ENCODE data around the gene SEPTIN8.

The SEPTIN8 gene

DNA sequence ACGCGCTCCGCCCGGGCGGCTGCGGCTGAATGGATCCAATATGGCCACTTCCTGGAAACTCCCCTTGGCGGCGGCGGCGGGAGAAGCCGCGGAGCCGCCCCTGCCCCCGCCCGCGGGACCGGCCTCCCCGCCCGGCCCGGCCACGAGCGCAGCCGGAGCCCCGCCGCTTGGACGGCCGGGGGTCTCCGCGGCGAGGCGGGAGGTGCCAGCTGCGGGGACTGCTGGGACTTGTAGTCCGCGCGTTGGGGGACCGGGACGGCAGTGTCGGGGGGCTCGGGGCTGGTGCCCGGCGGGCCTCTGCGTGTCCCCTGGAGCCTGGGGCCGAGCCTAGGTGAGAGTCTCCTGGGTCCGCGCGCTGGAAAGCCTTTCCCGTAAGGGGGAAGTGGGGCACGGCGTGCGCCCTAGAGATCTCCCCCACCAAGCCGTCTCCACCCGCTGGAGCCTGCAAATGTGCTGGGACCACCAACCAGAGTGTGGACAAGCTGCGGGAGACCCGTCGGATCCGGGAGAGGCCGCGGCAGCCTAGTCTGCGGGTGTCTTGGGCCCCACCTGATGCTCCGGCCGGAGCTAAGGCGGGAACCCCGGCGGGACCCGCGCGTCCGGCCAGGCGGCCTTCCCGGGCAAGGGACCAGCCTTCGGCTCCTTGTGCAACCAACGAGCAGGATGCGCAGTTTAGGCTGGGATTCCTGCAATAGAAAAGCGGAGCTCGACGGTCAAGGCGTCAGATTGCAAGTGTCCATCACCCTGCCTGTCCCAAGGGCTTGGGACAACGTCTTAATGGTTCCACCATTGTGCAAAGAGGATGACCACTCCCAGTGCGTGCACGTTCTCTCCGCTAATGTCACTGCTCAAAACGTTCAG lies at the start of gene SEPTIN8:
SEPTIN8 (minus strand) TSS at position 31 of the 861 bp plus-strand sequence. CDS start 102 bp downstream, outside the sequence.
- DNase-seq (ENCODE audit: low spot score) = peak; percentile 83

GRCh38 chr5:132826424-132827082 lies 49.5 kb upstream of the SEPTIN8 start:
- no peak for DNase-seq (ENCODE audit: low spot score)

DNA sequence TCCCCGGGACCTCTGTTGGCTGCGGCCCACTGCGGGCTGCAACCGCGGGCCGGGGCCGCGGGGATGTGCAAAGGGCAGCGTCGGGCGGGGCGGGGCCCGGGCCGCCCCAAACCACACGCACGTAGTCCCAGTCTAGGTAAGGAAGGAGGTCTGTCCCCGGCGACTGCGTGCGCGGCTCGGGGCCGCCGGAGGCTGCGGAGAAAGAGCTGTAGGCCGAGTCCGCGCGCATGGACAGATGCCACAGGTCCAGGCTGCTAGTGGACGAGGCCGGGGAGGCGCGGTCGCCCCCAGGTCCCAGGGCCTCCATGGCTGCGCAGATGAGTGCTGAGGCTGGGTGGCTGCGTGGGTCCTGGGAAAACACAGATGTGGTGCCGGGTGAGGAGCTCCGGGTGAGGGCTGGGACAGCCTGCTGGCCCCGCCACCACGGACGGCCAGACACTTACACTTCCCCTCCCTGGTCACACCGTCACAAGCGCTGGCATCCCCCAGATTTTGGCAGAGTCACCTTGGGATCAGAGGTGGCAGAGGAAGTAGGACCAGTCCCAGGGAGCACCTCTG lies 48.9 kb upstream of the SEPTIN8 start:
- no peak for DNase-seq (ENCODE audit: low spot score)

DNA sequence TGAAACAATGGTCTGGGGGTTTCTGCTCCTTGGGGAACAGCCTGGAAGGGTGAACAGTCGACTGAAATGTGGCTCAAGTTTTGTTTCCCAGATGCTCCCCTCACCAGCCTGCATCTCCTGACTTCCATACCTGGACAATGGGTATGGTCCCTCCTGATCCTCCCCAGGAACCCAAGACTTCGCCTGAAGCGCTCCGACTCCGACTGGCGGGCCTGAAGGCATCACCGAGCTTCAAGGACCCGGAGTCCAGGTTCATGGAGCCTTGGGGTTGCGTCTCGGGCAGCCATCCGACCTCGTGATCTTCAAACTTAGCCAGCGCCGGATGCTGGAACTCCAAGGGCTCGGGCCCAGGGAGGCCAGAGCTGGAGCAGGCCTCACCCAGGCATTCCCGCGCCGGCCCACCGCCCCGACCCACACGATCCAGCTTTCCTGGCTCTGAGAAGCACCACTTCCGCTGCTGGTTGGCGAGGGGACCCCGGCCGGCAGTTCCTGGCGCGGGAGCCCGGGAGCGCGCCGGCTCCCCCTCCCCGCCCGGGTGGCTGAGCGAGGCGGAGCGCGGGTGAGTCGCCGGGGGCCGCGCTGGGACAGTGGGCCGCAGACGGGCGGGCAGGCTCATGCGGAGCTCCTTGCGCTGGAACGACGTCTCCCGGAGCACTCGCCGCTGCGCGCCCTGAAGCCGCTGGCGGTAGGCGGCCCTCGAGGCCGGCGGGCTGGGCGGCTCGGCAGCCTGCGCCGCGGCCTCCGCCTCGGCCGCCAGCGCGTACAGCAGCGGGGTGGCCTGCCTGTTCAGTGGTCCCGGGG lies 48.2 kb upstream of the SEPTIN8 start:
- no peak for DNase-seq (ENCODE audit: low spot score)

DNA sequence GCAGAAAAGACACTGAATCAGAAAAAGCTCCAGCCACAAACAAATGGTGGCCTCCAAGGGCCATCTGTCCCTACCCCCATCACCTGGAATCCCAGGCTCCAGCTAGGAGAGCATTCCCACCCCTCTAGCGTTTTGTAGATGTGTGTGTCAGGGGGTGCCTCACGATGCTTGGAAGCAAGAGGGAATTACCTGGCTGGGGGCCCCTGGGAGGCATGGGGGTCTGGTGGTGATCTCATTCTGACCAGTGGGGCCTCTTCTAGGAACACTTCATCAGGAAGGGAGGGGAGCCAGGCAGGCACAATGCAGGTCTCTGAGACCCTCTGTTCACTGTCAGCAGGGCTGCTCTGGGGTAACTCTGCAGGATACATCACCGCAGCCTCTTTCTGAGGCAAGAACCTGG lies 47.4 kb upstream of the SEPTIN8 start:
- no peak for DNase-seq (ENCODE audit: low spot score)

DNA sequence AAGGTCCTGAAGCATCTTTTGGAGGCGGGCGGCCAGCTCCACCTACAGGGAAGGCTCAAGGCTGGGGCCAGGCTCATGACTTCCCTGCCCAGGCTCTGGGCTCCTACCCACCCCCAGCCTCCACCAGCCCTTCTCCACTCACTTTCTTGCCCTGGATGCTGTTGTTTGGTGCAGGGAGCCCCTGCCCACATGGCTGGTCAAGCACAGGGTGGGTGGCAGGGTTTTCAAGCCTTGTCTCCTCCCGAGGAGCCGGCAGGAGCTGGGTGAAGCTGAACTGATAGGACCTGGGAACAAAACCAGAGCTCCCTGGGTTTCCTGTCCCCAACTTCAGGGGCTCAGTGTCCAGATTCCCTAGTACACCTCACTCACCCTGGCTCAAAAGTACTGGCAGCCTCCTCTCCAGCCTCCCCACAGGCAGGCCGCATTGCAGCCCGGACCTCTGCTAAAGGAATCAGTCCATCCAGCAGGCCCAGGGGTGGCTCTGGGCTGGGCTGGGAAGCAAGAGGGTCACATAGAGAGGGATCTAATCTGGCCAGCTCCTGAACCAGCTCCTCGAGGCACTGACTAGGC lies 46.5 kb upstream of the SEPTIN8 start:
- DNase-seq (ENCODE audit: low spot score) = no peak

- no peak for DNase-seq (ENCODE audit: low spot score)
These were observed 45.8 kb upstream of the SEPTIN8 start for GRCh38 chr5:132822650-132823480.

GRCh38 chr5:132821791-132822190 lies 44.8 kb upstream of the SEPTIN8 start:
- no peak for DNase-seq (ENCODE audit: low spot score)

DNA sequence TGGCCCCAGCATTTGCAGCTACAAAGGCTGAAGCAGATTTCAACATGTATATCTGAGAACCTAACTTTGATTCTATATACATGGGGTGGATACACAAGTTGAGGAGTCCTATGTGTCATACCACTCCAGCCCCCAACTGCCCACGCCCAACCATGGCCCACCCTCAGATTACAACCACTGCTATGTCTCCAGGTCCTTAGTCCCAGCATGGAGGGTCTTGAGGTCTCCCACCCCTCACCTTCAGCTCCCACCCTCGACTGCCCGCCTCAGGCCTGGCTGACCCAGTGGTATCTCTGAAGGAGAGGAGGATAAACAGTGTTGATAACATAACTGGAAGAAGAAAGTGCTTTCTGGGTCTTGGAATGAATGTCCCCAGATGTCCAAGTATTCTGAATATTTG lies 44.3 kb upstream of the SEPTIN8 start:
- no peak for DNase-seq (ENCODE audit: low spot score)

GRCh38 chr5:132820162-132820754 lies 43.2 kb upstream of the SEPTIN8 start:
- peak; percentile 91 for DNase-seq (ENCODE audit: low spot score)

DNA sequence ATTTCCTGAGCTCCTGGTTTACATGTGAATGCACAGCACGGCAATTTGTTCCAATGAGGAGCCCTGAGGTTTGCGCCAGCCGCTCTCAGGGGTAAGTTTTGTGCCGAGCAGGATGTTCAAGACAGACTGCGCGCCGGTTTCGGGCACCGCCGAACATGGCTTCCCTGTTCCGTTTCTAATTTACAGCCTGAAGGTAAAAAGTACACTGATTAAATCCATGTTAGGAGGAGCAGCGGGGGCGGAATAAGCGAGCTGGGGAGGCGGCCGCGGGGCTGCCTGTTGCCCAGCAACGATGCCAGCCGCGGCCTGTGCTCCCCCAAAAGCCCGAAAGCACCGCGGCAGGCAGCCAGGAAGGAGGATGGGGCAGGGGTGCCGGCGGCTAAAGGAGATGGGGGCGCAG lies 42.4 kb upstream of the SEPTIN8 start:
- DNase-seq (ENCODE audit: low spot score) = no peak

DNA sequence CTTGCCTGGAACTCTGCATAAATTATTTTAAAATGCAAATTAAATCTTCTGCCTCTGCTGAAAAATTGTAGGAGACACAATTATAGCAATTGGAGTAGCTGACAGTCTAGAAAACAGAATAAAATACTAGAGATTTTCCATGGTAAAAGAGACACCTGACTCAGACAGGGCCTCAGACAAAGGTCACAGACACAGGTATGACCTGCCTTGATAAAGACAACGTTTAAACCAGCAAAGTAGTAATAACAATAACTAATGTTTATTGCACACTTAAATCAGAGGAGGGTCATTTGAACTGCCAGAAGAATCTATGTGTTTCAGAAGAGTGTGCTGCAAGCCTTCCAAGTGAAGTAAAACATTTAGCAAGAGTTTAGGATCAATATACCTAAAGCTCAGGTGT lies 40.0 kb upstream of the SEPTIN8 start:
- DNase-seq (ENCODE audit: low spot score) = no peak

DNA sequence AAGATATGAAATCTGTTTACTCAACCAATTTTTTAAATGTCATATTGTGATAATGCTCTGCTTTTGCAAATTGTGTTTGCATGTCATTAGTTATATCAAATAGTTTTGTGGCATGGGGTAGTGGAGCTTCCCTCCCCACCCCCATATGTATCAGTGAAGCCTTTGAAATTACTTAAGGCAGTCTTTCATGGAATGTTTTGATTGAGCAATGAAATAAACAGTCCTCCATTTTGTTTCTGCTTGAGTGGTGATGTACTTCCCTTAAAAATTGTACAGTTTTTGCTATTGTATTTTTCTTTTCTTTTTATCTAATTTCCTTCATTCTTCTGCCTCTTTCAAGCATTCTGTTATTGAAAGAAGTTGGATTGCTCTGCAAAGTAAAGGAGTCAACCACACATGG lies 39.5 kb upstream of the SEPTIN8 start:
- DNase-seq (ENCODE audit: low spot score) = no peak

DNA sequence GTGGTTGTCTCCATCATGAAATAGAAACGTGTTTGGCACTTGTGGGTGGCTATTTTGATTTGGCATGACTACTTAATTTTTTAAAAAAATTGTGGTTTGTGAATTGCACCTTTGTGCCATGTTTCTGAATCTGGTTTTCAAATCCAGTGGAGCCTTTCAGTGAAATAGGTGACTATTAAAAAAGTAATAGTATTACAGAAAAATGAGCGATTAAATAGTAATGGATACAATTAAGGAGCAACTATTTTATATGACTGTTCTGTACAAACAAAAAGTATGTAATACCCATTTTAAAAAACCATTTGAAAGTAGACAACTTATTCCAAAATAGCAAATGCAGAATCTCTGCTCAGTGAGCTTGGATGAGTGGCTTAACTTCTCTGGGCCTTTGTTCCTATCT lies 39.0 kb upstream of the SEPTIN8 start:
- DNase-seq (ENCODE audit: low spot score) = no peak

- peak; percentile 59 for DNase-seq (ENCODE audit: low spot score)
These were observed 38.4 kb upstream of the SEPTIN8 start for GRCh38 chr5:132815454-132815853.

DNA sequence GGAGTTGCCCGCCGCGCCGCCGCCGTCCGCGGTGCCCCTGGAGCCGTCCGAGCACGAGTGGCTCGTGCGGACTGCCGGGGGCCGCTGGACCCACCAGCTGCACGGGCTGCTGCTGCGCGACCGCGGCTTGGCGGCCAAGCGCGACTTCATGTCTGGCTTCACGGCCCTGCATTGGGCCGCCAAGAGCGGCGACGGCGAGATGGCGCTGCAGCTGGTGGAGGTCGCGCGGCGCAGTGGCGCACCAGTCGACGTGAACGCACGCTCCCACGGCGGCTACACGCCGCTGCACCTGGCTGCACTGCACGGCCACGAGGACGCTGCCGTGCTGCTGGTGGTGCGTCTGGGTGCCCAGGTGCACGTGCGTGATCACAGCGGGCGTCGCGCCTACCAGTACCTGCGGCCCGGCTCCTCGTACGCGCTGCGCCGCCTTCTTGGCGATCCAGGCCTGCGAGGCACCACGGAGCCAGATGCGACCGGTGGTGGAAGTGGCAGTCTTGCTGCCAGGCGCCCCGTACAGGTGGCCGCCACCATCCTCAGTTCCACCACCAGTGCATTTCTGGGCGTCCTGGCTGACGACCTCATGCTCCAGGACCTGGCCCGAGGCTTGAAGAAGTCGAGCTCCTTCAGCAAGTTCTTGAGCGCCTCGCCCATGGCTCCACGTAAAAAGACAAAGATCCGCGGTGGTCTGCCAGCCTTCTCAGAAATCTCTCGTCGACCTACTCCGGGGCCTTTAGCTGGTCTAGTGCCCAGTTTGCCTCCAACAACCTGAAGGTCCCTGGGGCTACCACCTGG lies 37.7 kb upstream of the SEPTIN8 start:
- DNase-seq (ENCODE audit: low spot score) = no peak

GRCh38 chr5:132813599-132814502 lies 36.8 kb upstream of the SEPTIN8 start:
- peak; percentile 50 for DNase-seq (ENCODE audit: low spot score)

GRCh38 chr5:132812781-132813598 lies 36.0 kb upstream of the SEPTIN8 start, which contains the start of gene SOWAHA:
TSS of gene SOWAHA (plus strand) at chr5:132813302. CDS start at chr5:132813622, 320 bp downstream.
- DNase-seq (ENCODE audit: low spot score) = no peak

All from GM03348 (cell line).